ENCODE measurements around the gene CWC22.

- TF ChIP-seq CTCF (IDR thresholded peaks at IDR 0.05) (no peak), POLR2A (IDR thresholded peaks at IDR 0.05; ENCODE audit: low read depth) (no peak), EP300 (IDR thresholded peaks at IDR 0.05) (no peak)
These were observed 9.0 kb upstream of the CWC22 start for GRCh38 chr2:180015951-180016709.

All from esophagus muscularis mucosa (tissue), 4 donors.